ENCODE data around the gene VAMP8.

The VAMP8 gene

DNA sequence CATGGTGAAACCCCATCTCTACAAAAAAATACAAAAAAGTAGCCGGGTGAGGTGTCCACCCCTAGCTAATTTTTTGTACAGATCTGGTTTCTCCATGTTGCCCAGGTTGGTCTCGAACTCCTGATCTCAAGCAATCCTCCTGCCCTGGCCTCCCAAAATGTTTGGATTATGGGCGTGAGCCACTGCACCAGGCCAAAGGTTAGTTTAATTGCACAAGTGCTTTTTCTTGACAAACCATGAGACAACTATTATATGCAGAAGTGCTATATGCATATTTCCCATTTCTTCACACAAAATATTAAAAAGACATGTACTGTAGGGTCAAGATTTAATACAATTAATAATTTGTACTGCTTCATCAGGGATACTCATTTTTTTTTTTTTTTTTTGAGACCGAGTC lies 11.1 kb upstream of the VAMP8 start:
- Histone ChIP-seq H2AFZ (ENCODE audit: low read length) (no peak overlapping the region), H3K9me3 (replicated peaks; ENCODE audit: insufficient read depth, low read length) (no peaks in the 10 kb centered on the region), H3K4me3 (ENCODE audit: low read length) (no peak overlapping the region), H3K36me3 (replicated peaks; ENCODE audit: insufficient read depth, low read length) (no peaks in the 10 kb centered on the region), H3K27me3 (replicated peaks; ENCODE audit: insufficient read depth, low read length) (peaks cover 6% of the 10 kb centered on the region), H3K4me2 (ENCODE audit: low read depth, low read length) (no peak overlapping the region), H3K79me2 (ENCODE audit: low read length) (no peaks in the 10 kb centered on the region), H3K9me2 (replicated peaks; ENCODE audit: insufficient read depth, low read length) (no peaks in the 10 kb centered on the region), H3F3A (ENCODE audit: insufficient read depth, low read length) (no peaks in the 10 kb centered on the region), H3K27ac (ENCODE audit: low read length) (no peak overlapping the region), H3K9ac (ENCODE audit: low read length) (no peak overlapping the region), H4K20me1 (ENCODE audit: insufficient read depth, low read length) (no peaks in the 10 kb centered on the region), H3K4me1 (ENCODE audit: low read length) (no peaks in the 10 kb centered on the region)
- TF ChIP-seq EZH2 (optimal IDR thresholded peaks at IDR 0.05; ENCODE audit: low read depth, low read length) (no peak), CTCF (IDR thresholded peaks at IDR 0.05; ENCODE audit: low read length) (no peak), EZH2phosphoT487 (IDR thresholded peaks at IDR 0.05; ENCODE audit: low read length) (no peak)
- DNase-seq, result no peak

DNA sequence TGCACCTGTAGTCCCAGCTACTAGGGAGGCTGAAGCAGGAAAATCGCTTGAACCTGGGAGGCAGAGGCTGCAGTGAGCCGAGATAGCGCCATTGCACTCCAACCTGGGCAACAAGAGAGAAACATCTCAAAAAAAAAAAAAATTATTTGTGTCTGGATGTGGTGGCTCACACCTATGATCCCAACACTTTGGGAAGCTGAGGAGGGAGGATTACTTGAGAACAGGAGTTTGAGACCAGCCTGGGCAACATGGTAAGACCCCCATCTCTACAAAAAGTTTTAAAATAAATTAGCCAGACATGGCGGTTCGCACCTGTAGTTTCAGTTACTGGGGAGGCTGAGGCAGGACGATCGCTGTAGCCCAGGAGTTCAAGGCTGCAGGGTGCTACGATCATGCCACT lies 1.6 kb upstream of the VAMP8 start:
- Histone ChIP-seq H3F3A (ENCODE audit: insufficient read depth, low read length) (no peaks in the 10 kb centered on the region), H3K36me3 (replicated peaks; ENCODE audit: insufficient read depth, low read length) (no peaks in the 10 kb centered on the region), H3K27me3 (replicated peaks; ENCODE audit: insufficient read depth, low read length) (peaks cover 5% of the 10 kb centered on the region), H4K20me1 (ENCODE audit: insufficient read depth, low read length) (no peaks in the 10 kb centered on the region), H3K4me2 (ENCODE audit: low read depth, low read length) (no peak overlapping the region), H3K9ac (ENCODE audit: low read length) (no peak overlapping the region), H3K27ac (ENCODE audit: low read length) (no peak overlapping the region), H3K9me3 (replicated peaks; ENCODE audit: insufficient read depth, low read length) (no peaks in the 10 kb centered on the region), H3K79me2 (ENCODE audit: low read length) (peaks cover 32% of the 10 kb centered on the region), H2AFZ (ENCODE audit: low read length) (no peak overlapping the region), H3K9me2 (replicated peaks; ENCODE audit: insufficient read depth, low read length) (no peaks in the 10 kb centered on the region), H3K4me3 (ENCODE audit: low read length) (no peak overlapping the region), H3K4me1 (ENCODE audit: low read length) (peaks cover 11% of the 10 kb centered on the region; the same call in 1 of the 2 replicates)
- DNase-seq, result no peak
- TF ChIP-seq EZH2phosphoT487 (IDR thresholded peaks at IDR 0.05; ENCODE audit: low read length), result no peak
- no peak for TF ChIP-seq CTCF (IDR thresholded peaks at IDR 0.05; ENCODE audit: low read length)
- TF ChIP-seq EZH2 (optimal IDR thresholded peaks at IDR 0.05; ENCODE audit: low read depth, low read length), result no peak

- Histone ChIP-seq H3K4me1 (ENCODE audit: low read length) (peaks cover 11% of the 10 kb centered on the region; the same call in 1 of the 2 replicates), H3K36me3 (replicated peaks; ENCODE audit: insufficient read depth, low read length) (0 out of 2 replicates have a peak, but pooled peaks cover 5% of the 10 kb centered on the region), H3K27me3 (replicated peaks; ENCODE audit: insufficient read depth, low read length) (peaks cover 4% of the 10 kb centered on the region; the same call in 1 of the 2 replicates), H4K20me1 (ENCODE audit: insufficient read depth, low read length) (no peaks in the 10 kb centered on the region), H3K9ac (ENCODE audit: low read length) (peak overlapping the region; percentile 64; the same call in 1 of the 2 replicates), H3K9me3 (replicated peaks; ENCODE audit: insufficient read depth, low read length) (no peaks in the 10 kb centered on the region), H3K9me2 (replicated peaks; ENCODE audit: insufficient read depth, low read length) (no peaks in the 10 kb centered on the region), H3K79me2 (ENCODE audit: low read length) (peaks cover 32% of the 10 kb centered on the region), H3K27ac (ENCODE audit: low read length) (no peak overlapping the region), H3K4me2 (ENCODE audit: low read depth, low read length) (peak overlapping the region; percentile 67), H3F3A (ENCODE audit: insufficient read depth, low read length) (no peaks in the 10 kb centered on the region), H3K4me3 (ENCODE audit: low read length) (peak overlapping the region; percentile 75), H2AFZ (ENCODE audit: low read length) (peak overlapping the region; percentile 64)
- DNase-seq, result no peak
- TF ChIP-seq EZH2phosphoT487 (IDR thresholded peaks at IDR 0.05; ENCODE audit: low read length) (no peak), EZH2 (optimal IDR thresholded peaks at IDR 0.05; ENCODE audit: low read depth, low read length) (no peak), CTCF (IDR thresholded peaks at IDR 0.05; ENCODE audit: low read length) (no peak)
These were observed 362 bp upstream of the VAMP8 start for GRCh38 chr2:85577063-85577385.

Measured in MM.1S (cell line).